BJ (cell line): ENCODE measurements around the gene TYRP1. TPM values are rescaled to one million over a fixed set of nuclear protein-coding genes. Genes with fewer than 3 reads are reported as not detected.

ENCODE experiments used
- CTCF ChIA-PET: fragments of 350-600 bp; formaldehyde crosslinking; extraction: SDS; loops from one replicate; lab custom pipeline; 2021; ENCODE audit warnings: antibody characterized with exemption, inconsistent platforms; lab: Yijun Ruan, JAX
- POLR2A ChIA-PET: fragments of 300-600 bp; sonication (Branson Sonifier 250); formaldehyde crosslinking; extraction: SDS; loops from one replicate; lab custom pipeline; 2021; ENCODE audit warnings: antibody characterized with exemption; lab: Charles Lee
- DNase-seq: peaks from one replicate; pipeline ENCODE4 v3.0.0-alpha.2; 2011; ENCODE audit warnings: low read depth
- H3K27me3 ChIP-seq: 2 replicates; pipeline ENCODE4 v1.6.0; 2011; ENCODE audit warnings: low read length; ENCODE audit not compliant: control insufficient read depth, insufficient read depth
- H3K36me3 ChIP-seq: 2 replicates; pipeline ENCODE4 v1.5.1; 2011; ENCODE audit warnings: low read length; ENCODE audit not compliant: control insufficient read depth, insufficient read depth
- H3K4me3 ChIP-seq: 2 replicates; pipeline ENCODE4 v1.5.1; 2011; ENCODE audit warnings: low read depth, mild to moderate bottlenecking, control low read depth, low read length
- CTCF ChIP-seq: IDR thresholded peaks from 2 replicates; pipeline ENCODE4 v1.5.1; 2011; ENCODE audit warnings: low read depth, mild to moderate bottlenecking, control low read depth, inconsistent platforms, low read length, moderate library complexity; ENCODE audit not compliant: insufficient read depth
- polyA plus RNA-seq: library from polyadenylated mRNA; depleted of rRNA; stranded (reverse); fragments of >200 nt; gene quantifications from 2 replicates; pipeline ENCODE4 v1.2.3, GENCODE V29; 2011

Gene TYRP1
- polyA plus RNA-seq, 1 experiment: 0.13 TPM

DNA sequence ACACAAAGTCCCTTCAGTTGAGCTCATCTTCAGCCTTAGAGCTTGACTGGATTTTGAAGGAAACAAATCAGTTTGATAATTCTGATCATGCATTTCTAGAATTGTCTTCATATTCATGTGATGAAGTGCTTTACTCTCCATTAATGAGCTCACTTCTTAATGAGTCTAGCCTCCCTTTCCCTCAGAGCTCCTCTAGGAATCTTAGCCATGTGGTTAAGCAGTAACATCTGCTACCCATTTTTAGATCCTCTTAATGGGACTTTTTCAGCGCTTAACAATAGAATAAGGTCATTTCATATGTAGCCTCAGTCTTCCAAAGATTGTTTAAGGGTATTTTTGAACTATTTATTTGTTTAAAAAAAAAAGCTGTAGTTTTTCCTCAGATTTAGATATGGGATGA is 44.7 kb downstream of the TYRP1 start:
- TF ChIP-seq CTCF: no peak
- Histone ChIP-seq H3K36me3 (no peaks in the 10 kb centered on the region), H3K27me3 (no peaks in the 10 kb centered on the region), H3K4me3 (no peak overlapping the region)
- ChIA-PET CTCF (no interaction called here), POLR2A (interaction anchor here (0.6 kb wide), 1 partner anchor 250 kb away, joined by 7 read pairs; no protein-coding TSS in a partner anchor)
- DNase-seq: no peak

DNA sequence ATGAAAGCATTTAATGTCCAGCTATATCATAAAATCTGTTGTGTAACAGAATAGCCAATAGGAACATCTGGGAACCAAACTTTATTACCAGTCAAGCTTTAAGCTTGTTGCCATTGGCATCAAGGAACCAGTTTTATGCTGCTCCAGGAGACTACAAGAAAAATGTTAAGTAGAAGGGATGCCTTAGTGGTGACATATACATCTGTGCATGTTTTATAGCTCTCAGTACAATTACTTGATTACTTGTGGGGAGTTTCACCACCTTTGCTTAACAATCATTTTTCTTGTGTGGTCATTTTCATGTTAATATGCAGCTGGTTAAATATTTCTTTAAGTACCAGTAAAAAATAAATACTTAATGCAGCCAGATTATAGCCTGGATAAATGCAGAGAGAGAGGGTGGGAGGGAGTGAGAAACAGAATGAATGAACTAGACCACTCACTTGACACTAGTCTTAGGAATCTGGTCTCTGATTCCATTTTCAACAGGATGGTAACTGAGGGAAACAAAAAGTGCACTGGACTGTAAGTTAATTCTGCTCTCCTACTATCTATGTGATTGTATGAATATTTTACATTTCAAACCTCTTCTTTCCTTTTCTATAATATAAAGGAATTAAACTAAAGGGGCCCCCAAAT is 45.9 kb downstream of the TYRP1 start:
- CTCF ChIA-PET: interaction anchor here (0.8 kb wide), 1 partner anchor 7 kb away, joined by 3 read pairs; no protein-coding TSS in a partner anchor
- H3K4me3 ChIP-seq: no peak overlapping the region
- no peak for TF ChIP-seq CTCF
- DNase-seq: no peak
- no peaks in the 10 kb centered on the region for H3K36me3 ChIP-seq
- H3K27me3 ChIP-seq: no peaks in the 10 kb centered on the region
- POLR2A ChIA-PET: no interaction called here

DNA sequence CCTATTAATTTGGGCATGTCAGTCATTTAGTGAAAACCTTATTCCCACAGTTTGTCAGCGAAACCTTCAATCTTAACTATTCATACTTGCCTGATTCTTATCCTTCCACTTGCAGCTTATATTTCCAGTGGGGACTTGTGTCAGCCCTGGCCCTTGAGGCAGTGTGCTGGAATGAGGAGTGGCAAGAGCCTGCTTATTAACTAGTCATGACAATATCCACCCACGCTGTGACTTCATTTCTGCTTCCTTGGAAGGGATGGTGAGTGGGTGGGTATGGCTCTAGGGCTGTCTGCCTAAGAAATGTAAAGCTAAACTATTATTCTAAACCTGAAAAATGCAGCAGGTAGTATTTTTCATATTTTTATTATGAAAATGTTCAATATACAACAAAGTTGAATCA is 47.7 kb downstream of the TYRP1 start:
- Histone ChIP-seq H3K4me3 (no peak overlapping the region), H3K27me3 (no peaks in the 10 kb centered on the region), H3K36me3 (no peaks in the 10 kb centered on the region)
- no peak for TF ChIP-seq CTCF
- ChIA-PET POLR2A (no interaction called here), CTCF (interaction anchor here (1.6 kb wide), 1 partner anchor 17 kb away, joined by 5 read pairs; no protein-coding TSS in a partner anchor)
- DNase-seq: no peak

DNA sequence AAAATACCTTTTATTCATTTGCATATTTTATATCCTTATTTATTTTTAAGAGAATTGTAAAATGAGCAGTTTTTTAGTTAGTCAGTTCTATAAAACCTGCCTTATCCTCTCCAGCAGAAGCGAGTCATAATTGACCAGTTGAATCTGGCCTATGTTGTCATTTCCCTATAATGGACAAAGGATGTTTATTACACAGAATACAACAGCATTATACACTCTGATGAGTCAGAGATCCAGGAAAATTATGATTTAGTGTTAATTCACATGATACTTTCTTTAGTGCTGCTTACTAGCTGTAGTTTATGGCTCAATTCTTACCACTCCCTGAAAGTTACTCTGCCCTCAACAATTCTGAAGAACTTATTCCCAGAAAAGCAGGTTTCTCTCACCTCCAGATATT is 54.8 kb downstream of the TYRP1 start:
- CTCF ChIA-PET: interaction anchor here (1.7 kb wide), 1 partner anchor 14 kb away, joined by 4 read pairs; no protein-coding TSS in a partner anchor

GRCh38 chr9:12748954-12749353 is 55.8 kb downstream of the TYRP1 start:
- ChIA-PET CTCF (interaction anchor here (1.7 kb wide), 1 partner anchor 15 kb away, joined by 4 read pairs; no protein-coding TSS in a partner anchor), POLR2A (no interaction called here)
- Histone ChIP-seq H3K36me3 (no peaks in the 10 kb centered on the region), H3K27me3 (no peaks in the 10 kb centered on the region), H3K4me3 (no peak overlapping the region)
- no peak for TF ChIP-seq CTCF
- no peak for DNase-seq

More for the DNA sequence above, 54.8 kb downstream of the TYRP1 start:
- H3K36me3 ChIP-seq: no peaks in the 10 kb centered on the region
- no peak for DNase-seq
- H3K4me3 ChIP-seq: no peak overlapping the region
- POLR2A ChIA-PET: no interaction called here
- no peaks in the 10 kb centered on the region for H3K27me3 ChIP-seq
- TF ChIP-seq CTCF: no peak
